Ectodermal cell (in vitro differentiated cells): ENCODE measurements around the gene GTF2F2.

Source experiments
- H3K27ac ChIP-seq: 2 replicates; pipeline ENCODE4 v1.7.0; 2013; ENCODE audit warnings: mild to moderate bottlenecking, low read depth, low read length; ENCODE audit not compliant: insufficient read depth, poor library complexity, severe bottlenecking
- H3K27me3 ChIP-seq: 2 replicates; pipeline ENCODE4 v1.7.0; 2013; ENCODE audit warnings: mild to moderate bottlenecking, low read length; ENCODE audit not compliant: insufficient read depth, control insufficient read depth, poor library complexity, severe bottlenecking
- H3K36me3 ChIP-seq: one replicate; pipeline ENCODE4 v1.7.0; 2013; ENCODE audit warnings: low read length; ENCODE audit not compliant: control insufficient read depth, insufficient read depth
- H3K4me1 ChIP-seq: one replicate; pipeline ENCODE4 v1.7.0; 2013; ENCODE audit warnings: low read length; ENCODE audit not compliant: control insufficient read depth, insufficient read depth
- H3K4me3 ChIP-seq: 2 replicates; pipeline ENCODE4 v1.7.0; 2013; ENCODE audit warnings: low read depth, low read length, control low read depth; ENCODE audit not compliant: insufficient read depth
- H3K9me3 ChIP-seq: 2 replicates; pipeline ENCODE4 v1.7.0; 2013; ENCODE audit warnings: mild to moderate bottlenecking, low read length, moderate library complexity; ENCODE audit not compliant: control insufficient read depth
- whole genome bisulfite sequencing, 2 experiments: methylation state at CpG; one replicate each; pipeline ENCODE4 v1.1.7; 2013; ENCODE audit warnings: missing lambda C conversion rate in 2 of 2; 5-methylcytosine and 5-hydroxymethylcytosine counted together

GTF2F2 gene

DNA sequence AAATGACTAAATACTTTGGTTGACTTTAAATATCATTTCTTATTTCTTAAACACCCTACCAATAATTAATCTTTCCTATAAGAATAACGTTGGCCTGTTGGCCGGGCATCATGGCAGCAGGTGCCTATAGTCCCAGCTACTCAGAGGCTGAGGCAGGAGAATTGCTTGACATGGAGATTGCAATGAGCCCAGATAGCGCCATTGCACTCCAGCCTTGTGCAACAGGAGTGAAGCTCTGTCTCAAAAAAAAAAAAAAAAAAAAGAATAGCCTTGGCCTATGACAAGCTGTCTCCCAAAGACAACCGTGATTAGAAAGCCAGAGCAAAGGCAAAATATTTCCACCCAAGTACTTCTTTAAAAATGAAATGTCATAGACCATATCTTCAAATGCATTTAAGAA is 105.1 kb downstream of the GTF2F2 start:
- H3K27ac ChIP-seq = no peak overlapping the region
- no peak overlapping the region for H3K4me3 ChIP-seq
- no peaks in the 10 kb centered on the region for H3K27me3 ChIP-seq
- H3K9me3 ChIP-seq = no peaks in the 10 kb centered on the region
- no peaks in the 10 kb centered on the region for H3K4me1 ChIP-seq
- WGBS, 2 experiments = 85 to 89% methylated on average over 4 of the region's 4 CpGs
- no peaks in the 10 kb centered on the region for H3K36me3 ChIP-seq

- no peaks in the 10 kb centered on the region for H3K9me3 ChIP-seq
- no peaks in the 10 kb centered on the region for H3K4me1 ChIP-seq
- no peaks in the 10 kb centered on the region for H3K36me3 ChIP-seq
- WGBS, 2 experiments = 97 to 100% methylated on average over 2 to 3 of the region's 3 CpGs
- H3K27ac ChIP-seq = no peak overlapping the region
- H3K27me3 ChIP-seq = no peaks in the 10 kb centered on the region
- H3K4me3 ChIP-seq = no peak overlapping the region
Observed at GRCh38 chr13:45226024-45226423, 105.7 kb downstream of the GTF2F2 start.

DNA sequence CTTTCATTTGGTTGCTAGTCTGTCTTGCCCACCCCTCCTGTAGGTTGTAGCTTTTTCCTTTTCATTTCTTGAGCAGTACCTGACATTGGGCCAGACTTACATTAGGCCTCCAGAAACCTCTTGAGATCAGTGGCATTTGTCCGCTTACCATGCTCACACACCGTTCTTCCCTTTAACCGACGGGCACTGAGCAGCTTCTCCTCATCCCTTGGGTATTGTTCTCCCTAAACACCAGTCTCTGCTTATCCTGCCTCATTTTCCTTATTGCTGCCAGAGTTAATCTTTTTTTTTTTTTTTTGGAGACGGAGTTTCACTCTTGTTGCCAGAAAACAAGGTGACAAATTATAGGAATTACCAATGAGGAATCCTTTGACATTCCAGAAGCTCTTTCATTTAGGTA is 107.7 kb downstream of the GTF2F2 start:
- WGBS, 2 experiments = 92% methylated on average over 5 of the region's 5 CpGs
- no peaks in the 10 kb centered on the region for H3K27me3 ChIP-seq

GRCh38 chr13:45229172-45229571 is 108.9 kb downstream of the GTF2F2 start:
- H3K9me3 ChIP-seq = no peaks in the 10 kb centered on the region
- no peaks in the 10 kb centered on the region for H3K27me3 ChIP-seq
- no peaks in the 10 kb centered on the region for H3K36me3 ChIP-seq
- H3K4me3 ChIP-seq = no peak overlapping the region
- H3K4me1 ChIP-seq = no peaks in the 10 kb centered on the region
- H3K27ac ChIP-seq = no peak overlapping the region
- WGBS, 2 experiments = 93 to 94% methylated on average over 4 of the region's 4 CpGs

More for the DNA sequence above, 107.7 kb downstream of the GTF2F2 start:
- H3K4me1 ChIP-seq = no peaks in the 10 kb centered on the region
- H3K9me3 ChIP-seq = no peaks in the 10 kb centered on the region
- H3K27ac ChIP-seq = no peak overlapping the region
- H3K36me3 ChIP-seq = no peaks in the 10 kb centered on the region
- H3K4me3 ChIP-seq = no peak overlapping the region

DNA sequence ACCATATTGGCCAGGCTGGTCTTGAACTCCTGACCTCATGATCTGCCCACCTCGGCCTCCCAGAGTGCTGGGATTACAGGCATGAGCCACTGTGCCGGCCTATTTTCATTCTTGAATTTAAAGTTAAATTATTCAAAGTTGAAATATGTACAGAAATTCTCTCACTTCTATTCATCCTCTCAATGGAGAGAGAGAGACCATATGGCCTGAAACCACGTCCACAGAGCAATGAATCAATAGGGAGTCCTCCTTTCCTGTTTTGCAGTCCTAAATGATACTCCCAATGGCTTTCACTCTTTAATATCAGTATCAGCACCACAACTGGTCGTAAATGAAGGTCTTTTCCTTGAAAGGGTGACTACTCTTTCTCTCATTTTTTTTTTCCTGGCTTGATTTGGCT is 111.0 kb downstream of the GTF2F2 start:
- Histone ChIP-seq H3K9me3 (no peaks in the 10 kb centered on the region), H3K4me1 (no peaks in the 10 kb centered on the region), H3K36me3 (no peaks in the 10 kb centered on the region), H3K27ac (no peak overlapping the region), H3K4me3 (no peak overlapping the region), H3K27me3 (no peaks in the 10 kb centered on the region)
- WGBS, 2 experiments = 94 to 96% methylated on average over 4 of the region's 4 CpGs

DNA sequence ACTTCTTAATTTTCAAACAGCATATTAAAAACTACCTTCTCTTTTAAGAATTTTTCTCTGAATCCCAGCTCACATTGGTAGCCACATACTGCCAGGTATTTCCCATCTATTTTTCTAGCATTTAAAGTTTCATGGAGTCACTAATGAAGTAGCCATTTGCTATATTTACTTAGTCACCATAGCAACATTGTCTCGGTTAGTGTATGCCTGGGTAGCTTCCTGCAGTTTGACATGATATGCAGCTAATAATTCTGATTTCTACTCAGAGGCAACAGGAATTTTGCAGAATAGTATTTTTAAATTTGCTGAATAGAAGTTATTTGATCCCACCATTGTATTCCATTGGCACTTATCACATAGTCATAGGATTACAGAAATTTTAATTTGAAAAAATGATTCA is 111.4 kb downstream of the GTF2F2 start:
- Histone ChIP-seq H3K27me3 (no peaks in the 10 kb centered on the region), H3K36me3 (no peaks in the 10 kb centered on the region)
- 86 to 100% methylated on average over 1 of the region's 1 CpG for WGBS, 2 experiments

DNA sequence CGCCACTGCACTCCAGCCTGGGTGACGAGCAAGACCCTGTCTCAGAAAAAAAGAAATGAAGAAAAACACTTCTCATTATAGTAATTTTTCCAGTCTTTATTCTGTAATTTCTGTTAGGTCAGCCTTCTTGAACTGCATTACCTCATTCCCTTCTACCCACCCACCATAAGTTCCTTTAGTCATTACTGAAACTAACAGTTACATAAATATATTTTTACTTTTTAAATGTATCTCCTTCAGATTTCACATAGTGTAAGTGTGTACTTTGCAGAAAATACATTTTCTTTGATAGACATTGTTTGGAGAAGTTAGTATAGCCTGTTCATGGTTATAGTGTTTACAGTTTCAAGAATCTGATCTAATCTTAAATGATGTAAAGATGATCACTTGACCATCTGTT is 112.3 kb downstream of the GTF2F2 start:
- Histone ChIP-seq H3K4me3 (no peak overlapping the region), H3K27me3 (no peaks in the 10 kb centered on the region), H3K9me3 (no peaks in the 10 kb centered on the region), H3K36me3 (no peaks in the 10 kb centered on the region), H3K27ac (no peak overlapping the region), H3K4me1 (no peaks in the 10 kb centered on the region)
- WGBS, 2 experiments = 93 to 97% methylated on average over 2 of the region's 2 CpGs

More for the DNA sequence above, 111.4 kb downstream of the GTF2F2 start:
- H3K9me3 ChIP-seq = no peaks in the 10 kb centered on the region
- no peak overlapping the region for H3K4me3 ChIP-seq
- H3K4me1 ChIP-seq = no peaks in the 10 kb centered on the region
- H3K27ac ChIP-seq = no peak overlapping the region

GRCh38 chr13:45238945-45239795 is 118.9 kb downstream of the GTF2F2 start:
- Histone ChIP-seq H3K4me1 (no peaks in the 10 kb centered on the region), H3K4me3 (no peak overlapping the region), H3K27me3 (no peaks in the 10 kb centered on the region), H3K36me3 (no peaks in the 10 kb centered on the region), H3K27ac (no peak overlapping the region), H3K9me3 (no peaks in the 10 kb centered on the region)
- 96 to 100% methylated on average over 2 to 4 of the region's 4 CpGs for WGBS, 2 experiments

DNA sequence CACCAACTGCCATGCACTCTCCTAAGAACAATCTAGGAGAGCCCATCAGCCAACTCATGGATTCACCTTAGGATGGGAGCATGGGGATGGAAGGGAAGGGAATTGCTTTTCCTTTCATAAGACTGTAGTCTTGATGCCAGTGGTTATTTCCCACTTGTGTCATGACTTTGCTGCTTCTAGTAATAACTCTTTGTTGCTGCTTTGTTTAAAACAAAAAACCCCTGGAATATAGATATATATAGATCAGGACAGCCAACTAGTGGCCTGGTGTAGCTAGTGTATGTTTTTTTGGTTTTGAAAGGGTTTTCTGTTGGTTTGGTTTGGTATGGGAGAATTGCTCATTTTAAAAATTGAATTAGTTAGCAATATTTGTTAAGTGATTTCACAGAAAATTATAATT is 119.8 kb downstream of the GTF2F2 start:
- Histone ChIP-seq H3K4me3 (no peak overlapping the region), H3K9me3 (no peaks in the 10 kb centered on the region), H3K36me3 (no peaks in the 10 kb centered on the region), H3K27me3 (no peaks in the 10 kb centered on the region), H3K4me1 (no peaks in the 10 kb centered on the region), H3K27ac (no peak overlapping the region)

DNA sequence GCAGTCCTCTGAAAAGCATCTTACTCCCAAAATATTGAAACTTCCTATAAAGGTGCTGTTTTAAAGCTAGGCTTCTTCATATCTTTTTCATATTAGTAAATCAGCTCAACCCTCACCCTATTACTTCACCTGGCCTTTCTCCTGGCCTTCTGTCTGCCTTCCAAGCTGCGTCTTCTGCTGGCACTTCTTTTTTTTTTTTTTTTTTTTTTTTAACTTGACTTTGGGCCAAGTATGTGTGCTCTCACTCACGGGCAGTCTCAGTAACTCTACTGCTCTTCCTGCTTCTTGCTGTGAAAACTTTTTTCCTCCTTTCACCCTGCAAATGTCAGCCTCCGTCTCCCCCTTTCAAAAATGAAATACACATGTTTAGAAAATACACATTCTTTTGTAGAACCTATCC is 121.8 kb downstream of the GTF2F2 start:
- H3K4me3 ChIP-seq = no peak overlapping the region
- no peaks in the 10 kb centered on the region for H3K36me3 ChIP-seq
- no peaks in the 10 kb centered on the region for H3K4me1 ChIP-seq
- no peaks in the 10 kb centered on the region for H3K9me3 ChIP-seq
- no peak overlapping the region for H3K27ac ChIP-seq
- WGBS, 2 experiments = 72 to 83% methylated on average over 3 of the region's 3 CpGs
- no peaks in the 10 kb centered on the region for H3K27me3 ChIP-seq
